K562 treated with DMSO at 1 percent for 48 hours (cell line): ENCODE results near the gene OR2A14. TPM values are rescaled to one million over a fixed set of nuclear protein-coding genes. Genes with fewer than 3 reads are reported as not detected.

Experiments
- total RNA-seq: library from RNA; unstranded; fragments of 300-600 nt; gene quantifications from 2 replicates; pipeline ENCODE4 v1.2.3, GENCODE V29; 2022; ENCODE audit warnings: low replicate concordance; ENCODE audit errors: extremely low read depth

OR2A14 gene, protein sequence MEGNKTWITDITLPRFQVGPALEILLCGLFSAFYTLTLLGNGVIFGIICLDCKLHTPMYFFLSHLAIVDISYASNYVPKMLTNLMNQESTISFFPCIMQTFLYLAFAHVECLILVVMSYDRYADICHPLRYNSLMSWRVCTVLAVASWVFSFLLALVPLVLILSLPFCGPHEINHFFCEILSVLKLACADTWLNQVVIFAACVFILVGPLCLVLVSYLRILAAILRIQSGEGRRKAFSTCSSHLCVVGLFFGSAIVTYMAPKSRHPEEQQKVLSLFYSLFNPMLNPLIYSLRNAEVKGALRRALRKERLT
- not detected in 2 replicates for total RNA-seq

DNA sequence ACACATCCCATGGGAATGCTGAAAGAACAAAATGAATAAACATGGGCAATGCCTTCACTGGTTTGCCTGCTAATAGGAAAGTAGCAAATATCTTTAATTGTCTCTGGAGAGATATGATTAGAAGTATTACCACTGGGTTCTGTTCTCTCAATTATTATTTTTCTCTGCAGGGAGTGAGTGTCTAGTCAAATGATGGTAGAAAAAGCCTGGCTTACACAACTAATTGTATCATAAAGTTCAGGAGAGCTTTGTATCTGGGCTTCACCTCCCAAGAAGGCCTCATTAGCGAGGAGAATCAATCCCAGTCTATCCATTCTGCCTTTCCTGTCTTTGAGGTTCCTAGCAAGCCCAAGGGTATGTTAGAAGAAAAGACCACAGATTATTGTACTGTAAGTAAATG lies at the start of gene OR2A14:
Gene OR2A14 (plus strand): TSS at position 301 of the 400 bp plus-strand sequence. CDS start 5,937 bp downstream, outside the sequence.

DNA sequence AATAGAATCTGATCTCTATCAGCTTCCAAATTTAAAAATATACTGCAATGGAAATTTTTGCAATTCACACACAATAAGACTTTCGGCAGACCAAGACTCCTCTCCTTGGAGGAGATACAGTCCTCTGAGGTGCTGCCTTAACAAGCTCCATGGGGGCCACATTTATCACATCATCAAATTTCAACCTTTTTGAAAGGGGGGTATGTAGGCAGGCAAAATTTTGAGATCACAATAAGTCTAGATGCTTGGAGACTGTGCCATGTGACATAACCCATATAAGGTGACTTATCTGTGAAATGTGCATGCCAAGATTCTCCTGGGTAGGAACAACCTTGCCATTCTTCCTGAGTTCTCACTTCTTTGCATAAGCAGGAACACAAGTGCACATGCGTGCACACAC lies 37.0 kb upstream of the OR2A14 start, which contains the start of gene OR2A12:
Gene OR2A12 (plus strand): TSS at position 301 of the 400 bp plus-strand sequence. CDS start 8,830 bp downstream, outside the sequence.

DNA sequence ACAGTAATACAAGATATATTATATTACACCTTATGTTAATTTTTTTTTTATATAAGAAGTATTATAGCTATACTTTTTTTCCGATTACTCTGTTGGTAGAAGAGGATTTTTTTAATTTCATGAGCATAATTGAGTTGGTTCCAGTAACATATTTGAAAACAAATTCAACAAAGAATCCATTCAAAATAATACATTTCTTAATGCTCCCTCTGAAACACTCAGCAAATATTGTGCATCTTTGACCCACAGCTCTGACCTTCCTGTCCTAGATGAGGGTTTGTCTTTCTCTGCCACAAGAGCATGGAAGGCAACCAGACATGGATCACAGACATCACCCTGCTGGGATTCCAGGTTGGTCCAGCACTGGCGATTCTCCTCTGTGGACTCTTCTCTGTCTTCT lies 13.7 kb upstream of the OR2A14 start, which contains the start of gene OR2A2:
Gene OR2A2 (plus strand): TSS at position 301 of the 400 bp plus-strand sequence. CDS start 0 bp downstream, at position 301.

Other genes with a start within 250 kb of the OR2A14 start
- not detected in 2 replicates for gene TCAF1, start 221.0 kb upstream of the OR2A14 start, total RNA-seq
- not detected in 2 replicates for gene OR2F2, start 187.9 kb upstream of the OR2A14 start, total RNA-seq
- gene OR2F1, start 168.3 kb upstream of the OR2A14 start, total RNA-seq = not detected in 2 replicates
- not detected in 2 replicates for gene OR6B1, start 122.9 kb upstream of the OR2A14 start, total RNA-seq
- gene OR2A5, start 74.2 kb upstream of the OR2A14 start, total RNA-seq = not detected in 2 replicates
- gene OR2A25, start 53.4 kb upstream of the OR2A14 start, total RNA-seq = not detected in 2 replicates
- not detected in 2 replicates for gene OR2A12, start 36.9 kb upstream of the OR2A14 start, total RNA-seq
- gene OR2A2, start 13.6 kb upstream of the OR2A14 start, total RNA-seq = not detected in 2 replicates
- gene CTAGE4, start 60.3 kb downstream of the OR2A14 start, total RNA-seq = not detected in 2 replicates
- gene ARHGEF35, start 72.7 kb downstream of the OR2A14 start, total RNA-seq = not detected in 2 replicates
- gene OR2A42, start 116.4 kb downstream of the OR2A14 start, total RNA-seq = not detected in 2 replicates
- gene OR2A7, start 141.6 kb downstream of the OR2A14 start, total RNA-seq = not detected in 2 replicates
- not detected in 2 replicates for gene CTAGE8, start 146.1 kb downstream of the OR2A14 start, total RNA-seq
- gene OR2A1, start 189.2 kb downstream of the OR2A14 start, total RNA-seq = not detected in 2 replicates
- gene ARHGEF5, start 232.2 kb downstream of the OR2A14 start, total RNA-seq = not detected in 2 replicates